GM21717 (cell line): ENCODE results near the gene PRG2.

Experiments
- ATAC-seq: cut with Tn5 transposase; IDR thresholded peaks from one replicate; pipeline ENCODE4 v1.9.1; 2021; ENCODE audit warnings: mild to moderate bottlenecking, moderate library complexity; ENCODE audit not compliant: unreplicated experiment

Gene PRG2

GRCh38 chr11:57397394-57397990 lies 7.0 kb upstream of the PRG2 start:
- no peak for ATAC-seq

GRCh38 chr11:57396744-57397143 lies 6.3 kb upstream of the PRG2 start:
- ATAC-seq, result no peak

GRCh38 chr11:57395905-57396623 lies 5.6 kb upstream of the PRG2 start:
- ATAC-seq, result no peak

- ATAC-seq, result no peak
These were observed 3.9 kb upstream of the PRG2 start for GRCh38 chr11:57394203-57394965.

GRCh38 chr11:57392763-57393105 lies 2.3 kb upstream of the PRG2 start:
- no peak for ATAC-seq

- no peak for ATAC-seq
These were observed 1.8 kb upstream of the PRG2 start for GRCh38 chr11:57392066-57392762.

GRCh38 chr11:57391539-57391938 lies 1.1 kb upstream of the PRG2 start:
- ATAC-seq, result no peak

GRCh38 chr11:57391111-57391510 lies 661 bp upstream of the PRG2 start:
- ATAC-seq, result no peak

- no peak for ATAC-seq
These were observed 3.0 kb downstream of the PRG2 start for GRCh38 chr11:57387289-57388030.

- no peak for ATAC-seq
These were observed 4.1 kb downstream of the PRG2 start for GRCh38 chr11:57386178-57386940.

GRCh38 chr11:57380975-57381374 lies 9.5 kb downstream of the PRG2 start, which contains the start of gene PRG3:
Gene PRG3 (minus strand): TSS chr11:57381150. CDS start chr11:57380708, 442 bp downstream.
- no peak for ATAC-seq

- no peak for ATAC-seq
These were observed 10.7 kb downstream of the PRG2 start for GRCh38 chr11:57379732-57380131.

GRCh38 chr11:57378186-57378585 lies 12.3 kb downstream of the PRG2 start:
- no peak for ATAC-seq

- ATAC-seq, result no peak
These were observed 13.3 kb downstream of the PRG2 start for GRCh38 chr11:57377107-57377506.

GRCh38 chr11:57376095-57377090 lies 14.1 kb downstream of the PRG2 start:
- ATAC-seq, result no peak

GRCh38 chr11:57375490-57375889 lies 15.0 kb downstream of the PRG2 start:
- no peak for ATAC-seq

- ATAC-seq, result no peak
These were observed 15.5 kb downstream of the PRG2 start for GRCh38 chr11:57374966-57375365.

- ATAC-seq, result no peak
These were observed 17.3 kb downstream of the PRG2 start for GRCh38 chr11:57373146-57373545.

- ATAC-seq, result no peak
These were observed 19.5 kb downstream of the PRG2 start for GRCh38 chr11:57370941-57371340.
